ENCODE data around the gene ABHD17C. TPM values are rescaled to one million over a fixed set of nuclear protein-coding genes. Genes with fewer than 3 reads are reported as not detected.

Gene ABHD17C
- total and polyA plus RNA-seq, 2 experiments from 2014 or later, result 21.9 to 32.4 TPM

GRCh38 chr15:80698676-80699075 lies 3.6 kb downstream of the ABHD17C start:
- Histone ChIP-seq H2AFZ (no peak overlapping the region), H4K20me1 (ENCODE audit: insufficient read depth, poor library complexity, severe bottlenecking) (no peaks in the 10 kb centered on the region), H3K36me3 (replicated peaks; ENCODE audit: insufficient read depth, low read depth) (no peaks in the 10 kb centered on the region), H3K4me2 (peak overlapping the region; percentile 94), H3K27ac (peak overlapping the region; percentile 41), H3K9me3 (ENCODE audit: low read depth) (no peaks in the 10 kb centered on the region), H3K27me3 (no peaks in the 10 kb centered on the region), H3K4me1 (ENCODE audit: insufficient read depth) (peaks cover 7% of the 10 kb centered on the region), H3K9me2 (replicated peaks; ENCODE audit: insufficient read depth) (no peaks in the 10 kb centered on the region), H3K79me2 (peaks cover 79% of the 10 kb centered on the region), H3K4me3 (no peak overlapping the region)
- TF ChIP-seq EZH2 (IDR thresholded peaks at IDR 0.05; ENCODE audit: borderline replicate concordance) (no peak), EZH2phosphoT487 (IDR thresholded peaks at IDR 0.05; ENCODE audit: low read depth, severe bottlenecking, unreplicated experiment) (no peak), CTCF (IDR thresholded peaks at IDR 0.05; ENCODE audit: poor library complexity) (no peak)
- WGBS (ENCODE audit: low lambda C conversion rate, missing lambda C conversion rate), result 74% methylated on average over 1 of the region's 1 CpG
- no peak for DNase-seq (ENCODE audit: low spot score)

GRCh38 chr15:80699981-80700380 lies 4.9 kb downstream of the ABHD17C start:
- no peak overlapping the region for H3K27ac ChIP-seq
- DNase-seq (ENCODE audit: low spot score), result no peak
- peaks cover 90% of the 10 kb centered on the region for H3K79me2 ChIP-seq
- no peak for TF ChIP-seq CTCF (IDR thresholded peaks at IDR 0.05; ENCODE audit: poor library complexity)
- TF ChIP-seq EZH2phosphoT487 (IDR thresholded peaks at IDR 0.05; ENCODE audit: low read depth, severe bottlenecking, unreplicated experiment), result no peak
- TF ChIP-seq EZH2 (IDR thresholded peaks at IDR 0.05; ENCODE audit: borderline replicate concordance), result no peak
- H3K9me3 ChIP-seq (ENCODE audit: low read depth), result no peaks in the 10 kb centered on the region
- no peaks in the 10 kb centered on the region for H3K9me2 ChIP-seq (replicated peaks; ENCODE audit: insufficient read depth)
- H2AFZ ChIP-seq, result no peak overlapping the region
- H3K4me3 ChIP-seq, result no peak overlapping the region
- no peaks in the 10 kb centered on the region for H3K27me3 ChIP-seq
- 93% methylated on average over 1 of the region's 1 CpG for WGBS (ENCODE audit: low lambda C conversion rate, missing lambda C conversion rate)
- no peaks in the 10 kb centered on the region for H3K4me1 ChIP-seq (ENCODE audit: insufficient read depth)
- no peaks in the 10 kb centered on the region for H3K36me3 ChIP-seq (replicated peaks; ENCODE audit: insufficient read depth, low read depth)
- H4K20me1 ChIP-seq (ENCODE audit: insufficient read depth, poor library complexity, severe bottlenecking), result no peaks in the 10 kb centered on the region
- no peak overlapping the region for H3K4me2 ChIP-seq

- TF ChIP-seq CTCF (IDR thresholded peaks at IDR 0.05; ENCODE audit: poor library complexity), result no peak
- no peak for TF ChIP-seq EZH2phosphoT487 (IDR thresholded peaks at IDR 0.05; ENCODE audit: low read depth, severe bottlenecking, unreplicated experiment)
- TF ChIP-seq EZH2 (IDR thresholded peaks at IDR 0.05; ENCODE audit: borderline replicate concordance), result no peak
- WGBS (ENCODE audit: low lambda C conversion rate, missing lambda C conversion rate), result 55% methylated on average over 7 of the region's 7 CpGs
- H3K4me1 ChIP-seq (ENCODE audit: insufficient read depth), result no peaks in the 10 kb centered on the region
- peaks cover 7% of the 10 kb centered on the region for H4K20me1 ChIP-seq (ENCODE audit: insufficient read depth, poor library complexity, severe bottlenecking)
- no peak overlapping the region for H3K27ac ChIP-seq
- H3K4me2 ChIP-seq, result peak overlapping the region; percentile 1
- no peaks in the 10 kb centered on the region for H3K9me3 ChIP-seq (ENCODE audit: low read depth)
- H3K4me3 ChIP-seq, result no peak overlapping the region
- H3K36me3 ChIP-seq (replicated peaks; ENCODE audit: insufficient read depth, low read depth), result no peaks in the 10 kb centered on the region
- no peak overlapping the region for H2AFZ ChIP-seq
- peaks cover 95% of the 10 kb centered on the region for H3K79me2 ChIP-seq
- no peaks in the 10 kb centered on the region for H3K27me3 ChIP-seq
- no peak for DNase-seq (ENCODE audit: low spot score)
- no peaks in the 10 kb centered on the region for H3K9me2 ChIP-seq (replicated peaks; ENCODE audit: insufficient read depth)
Observed at GRCh38 chr15:80701676-80702311, 6.7 kb downstream of the ABHD17C start.
